ENCODE results near the gene PPP1R36.
"Not testable (repeated sequence)": the region's sequence is repeated elsewhere in the genome, so short reads cannot be mapped to it uniquely, and the experiment has no call there.

PPP1R36 gene

GRCh38 chr14:64628940-64629408 lies 79.2 kb downstream of the PPP1R36 start:
- H3K27me3 Mint-ChIP-seq, result peaks cover 2% of the 10 kb centered on the region
- no peak overlapping the region for H3K4me3 Mint-ChIP-seq
- H3K4me1 Mint-ChIP-seq, result peaks cover 4% of the 10 kb centered on the region
- H3K27ac Mint-ChIP-seq, result no peak overlapping the region
- no peaks in the 10 kb centered on the region for H3K36me3 Mint-ChIP-seq
- no peak for DNase-seq (ENCODE audit: low spot score in 2 of 2)
- no peak for ATAC-seq (ENCODE audit: low read depth)
- no peaks in the 10 kb centered on the region for H3K9me3 Mint-ChIP-seq

- DNase-seq (ENCODE audit: low spot score in 2 of 2), result no peak
- no peaks in the 10 kb centered on the region for H3K36me3 Mint-ChIP-seq
- peaks cover 2% of the 10 kb centered on the region for H3K27me3 Mint-ChIP-seq
- no peak for ATAC-seq (ENCODE audit: low read depth)
- no peak overlapping the region for H3K4me3 Mint-ChIP-seq
- H3K4me1 Mint-ChIP-seq, result peaks cover 4% of the 10 kb centered on the region
- H3K27ac Mint-ChIP-seq, result no peak overlapping the region
- no peaks in the 10 kb centered on the region for H3K9me3 Mint-ChIP-seq
Observed at GRCh38 chr14:64630778-64631177, 81.0 kb downstream of the PPP1R36 start.

GRCh38 chr14:64631222-64631621 lies 81.5 kb downstream of the PPP1R36 start:
- not testable (repeated sequence) for DNase-seq (ENCODE audit: low spot score in 2 of 2); H3K36me3 Mint-ChIP-seq; H3K27ac Mint-ChIP-seq; H3K4me3 Mint-ChIP-seq; H3K27me3 Mint-ChIP-seq; ATAC-seq (ENCODE audit: low read depth); H3K9me3 Mint-ChIP-seq; H3K4me1 Mint-ChIP-seq

GRCh38 chr14:64632056-64632455 lies 82.3 kb downstream of the PPP1R36 start:
- ATAC-seq (ENCODE audit: low read depth) (no peak), DNase-seq (ENCODE audit: low spot score in 2 of 2) (no peak)
- Mint-ChIP-seq H3K36me3 (no peaks in the 10 kb centered on the region), H3K4me1 (peaks cover 4% of the 10 kb centered on the region), H3K9me3 (no peaks in the 10 kb centered on the region), H3K27me3 (peaks cover 2% of the 10 kb centered on the region), H3K4me3 (no peak overlapping the region), H3K27ac (peak overlapping the region; percentile 85)

GRCh38 chr14:64634558-64634957 lies 84.8 kb downstream of the PPP1R36 start:
- Mint-ChIP-seq H3K27ac (no peak overlapping the region), H3K36me3 (no peaks in the 10 kb centered on the region), H3K4me1 (peaks cover 4% of the 10 kb centered on the region), H3K4me3 (no peak overlapping the region), H3K27me3 (peaks cover 4% of the 10 kb centered on the region), H3K9me3 (no peaks in the 10 kb centered on the region)
- ATAC-seq (ENCODE audit: low read depth) (no peak), DNase-seq (ENCODE audit: low spot score in 2 of 2) (no peak)

- peaks cover 4% of the 10 kb centered on the region for H3K27me3 Mint-ChIP-seq
- ATAC-seq (ENCODE audit: low read depth) (peak; percentile 81), DNase-seq (ENCODE audit: low spot score in 2 of 2) (peak; percentile 70 to 78)
- H3K4me1 Mint-ChIP-seq, result peaks cover 4% of the 10 kb centered on the region
- no peaks in the 10 kb centered on the region for H3K9me3 Mint-ChIP-seq
- H3K4me3 Mint-ChIP-seq, result no peak overlapping the region
- H3K27ac Mint-ChIP-seq, result no peak overlapping the region
- H3K36me3 Mint-ChIP-seq, result no peaks in the 10 kb centered on the region
Observed at GRCh38 chr14:64636208-64636979, 86.6 kb downstream of the PPP1R36 start.

GRCh38 chr14:64636980-64637429 lies 87.2 kb downstream of the PPP1R36 start:
- Mint-ChIP-seq H3K27ac (no peak overlapping the region), H3K4me3 (no peak overlapping the region), H3K36me3 (no peaks in the 10 kb centered on the region), H3K27me3 (peaks cover 7% of the 10 kb centered on the region), H3K9me3 (no peaks in the 10 kb centered on the region), H3K4me1 (peaks cover 4% of the 10 kb centered on the region)
- ATAC-seq (ENCODE audit: low read depth) (no peak), DNase-seq (ENCODE audit: low spot score in 2 of 2) (no peak)

GRCh38 chr14:64637735-64638473 lies 88.1 kb downstream of the PPP1R36 start:
- Mint-ChIP-seq H3K36me3 (no peaks in the 10 kb centered on the region), H3K27ac (no peak overlapping the region), H3K9me3 (no peaks in the 10 kb centered on the region)

GRCh38 chr14:64638625-64639024 lies 88.9 kb downstream of the PPP1R36 start:
- H3K9me3 Mint-ChIP-seq, result peaks cover 1% of the 10 kb centered on the region
- H3K4me3 Mint-ChIP-seq, result no peak overlapping the region
- no peaks in the 10 kb centered on the region for H3K4me1 Mint-ChIP-seq
- no peak overlapping the region for H3K27ac Mint-ChIP-seq
- H3K27me3 Mint-ChIP-seq, result peaks cover 9% of the 10 kb centered on the region
- peaks cover 1% of the 10 kb centered on the region for H3K36me3 Mint-ChIP-seq
- ATAC-seq (ENCODE audit: low read depth) (no peak), DNase-seq (ENCODE audit: low spot score in 2 of 2) (no peak)

More at GRCh38 chr14:64637735-64638473, 88.1 kb downstream of the PPP1R36 start:
- Mint-ChIP-seq H3K4me1 (no peaks in the 10 kb centered on the region), H3K27me3 (peaks cover 9% of the 10 kb centered on the region), H3K4me3 (no peak overlapping the region)
- ATAC-seq (ENCODE audit: low read depth), result no peak
- no peak for DNase-seq (ENCODE audit: low spot score in 2 of 2)
